Stimulated activated CD8-positive, alpha-beta memory T cell treated with anti-CD3 and anti-CD28 coated beads, Interleukin-12 subunit alpha, Interleukin-12 subunit beta, amount 100 ng/mL, for 4 hours (primary cell): ENCODE measurements around the gene GCSH.

ENCODE experiments used
- DNase-seq: peaks from one replicate; pipeline ENCODE4 v3.0.0-alpha.2; 2020; ENCODE audit warnings: low read depth

The GCSH gene

DNA sequence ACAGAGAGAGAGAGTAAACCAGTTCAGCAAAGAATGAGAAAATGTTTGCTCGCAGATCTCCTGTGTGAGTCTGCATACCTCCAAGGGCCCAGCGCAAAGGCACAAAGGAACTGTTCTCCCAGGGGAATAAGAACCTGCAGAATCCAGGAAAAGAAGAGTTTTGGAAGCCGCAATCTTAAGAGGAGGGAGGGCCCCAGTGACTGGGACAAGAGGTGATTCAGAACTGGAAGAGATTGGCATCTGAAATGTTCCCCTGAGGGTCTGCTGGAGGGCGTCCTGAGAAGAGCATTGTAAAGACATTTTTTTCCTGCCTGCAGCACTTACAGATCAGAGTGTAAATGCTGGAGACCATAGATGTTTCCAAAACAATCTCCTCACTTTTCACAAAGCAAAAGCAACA, 54.5 kb downstream of the GCSH start:
- DNase-seq = no peak

- no peak for DNase-seq
Observed at GRCh38 chr16:81040842-81041241, 55.4 kb downstream of the GCSH start.

DNA sequence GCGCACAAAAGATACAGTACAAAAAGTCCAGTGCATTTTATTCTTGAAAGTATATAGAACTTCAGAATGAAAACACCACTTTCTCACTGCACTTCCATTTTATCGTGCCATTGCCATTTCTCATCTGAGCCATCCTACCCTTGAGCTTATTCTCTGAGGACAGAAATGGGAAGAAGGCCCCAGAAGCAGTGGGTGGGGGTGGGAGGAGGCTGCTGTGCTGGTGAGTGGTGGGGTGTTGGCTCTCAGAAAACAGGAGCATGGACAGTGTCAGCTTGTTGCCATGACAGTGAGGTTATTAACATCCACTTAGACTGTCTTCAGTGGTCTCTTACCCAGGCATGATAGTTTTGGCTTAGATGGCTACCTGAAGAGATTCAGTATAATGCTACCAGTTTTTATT, 56.1 kb downstream of the GCSH start:
- DNase-seq = no peak

DNA sequence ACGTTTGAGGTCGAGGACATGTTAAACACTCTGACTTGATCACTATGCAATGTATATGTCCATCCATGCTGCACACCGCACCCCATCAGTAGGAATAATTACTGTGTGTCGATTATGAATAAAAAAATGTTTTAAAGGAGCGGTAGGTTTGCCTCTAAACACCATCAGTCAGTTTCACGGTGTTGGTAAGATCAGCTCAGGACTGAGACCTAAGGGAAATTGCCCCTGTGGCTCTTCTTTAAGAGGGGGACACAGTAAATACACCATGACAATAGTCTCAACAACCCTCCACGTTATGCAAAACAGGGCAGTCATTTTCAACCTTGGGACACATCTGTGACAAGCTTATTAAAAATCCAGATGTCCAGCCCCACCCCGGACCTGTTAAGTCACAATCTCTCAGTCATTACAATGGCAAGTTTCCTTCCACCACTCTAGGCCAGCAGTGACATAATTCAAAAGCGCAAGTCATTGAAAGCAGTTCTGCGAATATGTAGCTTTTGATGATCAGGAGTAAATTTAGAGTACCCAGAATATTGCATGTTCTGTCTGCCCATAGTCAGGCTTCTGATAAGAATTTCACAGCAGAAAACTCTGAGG, 59.3 kb downstream of the GCSH start:
- DNase-seq = no peak

GRCh38 chr16:81035975-81036750, 60.0 kb downstream of the GCSH start:
- no peak for DNase-seq

DNA sequence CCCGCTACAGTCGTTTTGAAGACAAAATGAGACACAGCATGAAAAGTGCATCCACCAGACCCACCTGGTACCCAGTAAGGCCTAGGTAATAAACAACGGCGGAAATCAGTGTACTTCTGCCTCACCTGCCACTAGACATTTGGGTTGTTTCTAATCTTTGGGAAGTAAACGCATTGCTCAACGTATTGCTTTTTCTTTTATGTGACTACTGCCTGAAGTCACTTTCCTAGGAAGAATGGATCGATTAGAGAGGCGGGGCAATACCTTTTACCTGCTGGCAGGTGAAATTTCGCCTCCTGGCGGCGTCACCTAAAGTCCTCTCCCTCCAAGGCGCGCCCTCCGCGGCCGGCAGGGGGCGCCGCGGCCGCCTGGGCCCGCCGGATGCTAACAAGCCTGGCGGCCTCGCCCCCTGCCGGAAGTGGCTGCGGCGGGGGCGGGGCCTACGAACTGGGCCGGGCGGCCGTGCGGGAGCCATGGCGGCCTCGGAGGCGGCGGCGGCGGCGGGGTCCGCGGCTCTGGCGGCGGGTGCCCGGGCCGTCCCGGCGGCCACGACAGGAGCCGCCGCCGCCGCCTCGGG, 60.7 kb downstream of the GCSH start, which contains the start of gene ATMIN:
Gene ATMIN, plus strand, starts transcription at position 445 of the 577 bp plus-strand sequence. Its CDS starts 29 bp downstream, at position 474.
- peak; percentile 82 for DNase-seq
